Tibial nerve (tissue), 4 donors: ENCODE data around the gene SMAD1. TPM values are rescaled to one million over a fixed set of nuclear protein-coding genes. Genes with fewer than 3 reads are reported as not detected.
"Not testable (repeated sequence)": the region's sequence is repeated elsewhere in the genome, so short reads cannot be mapped to it uniquely, and the experiment has no call there.

Experiments
- DNase-seq, 2 donors: peaks; one replicate each; pipeline ENCODE4 v3.0.0-alpha.2; 2019; ENCODE audit warnings: low spot score in 2 of 2
- H3K27ac ChIP-seq, 4 donors: fragments of 200-600 bp; sonication (generic) in 3 of 4; one replicate each; pipeline ENCODE4 v1.5.1; 2017 to 2019; ENCODE audit warnings: mild to moderate bottlenecking in 1 of 4
- H3K27me3 ChIP-seq, 2 donors: fragments of 200-600 bp; sonication (generic) in 1 of 2; one replicate each; pipeline versions ENCODE4 v1.5.1 to v1.6.0; 2017 to 2019
- H3K36me3 ChIP-seq, 3 donors: fragments of 200-600 bp; sonication (generic); one replicate each; pipeline ENCODE4 v1.5.1; 2018 to 2019
- H3K4me1 ChIP-seq, 4 donors: fragments of 200-600 bp; sonication (generic) in 3 of 4; one replicate each; pipeline ENCODE4 v1.5.1; 2017 to 2019
- H3K4me3 ChIP-seq, 4 donors: fragments of 200-600 bp; sonication (generic) in 3 of 4; one replicate each; pipeline ENCODE4 v1.5.1; 2017 to 2019; ENCODE audit warnings: mild to moderate bottlenecking in 1 of 4, moderate library complexity in 1 of 4
- H3K9me3 ChIP-seq, 4 donors: fragments of 200-600 bp; sonication (generic) in 3 of 4; one replicate each; pipeline ENCODE4 v1.5.1; 2017 to 2019
- CTCF ChIP-seq, 5 experiments: fragments of 200-600 bp in 3 of 5; fragments of 450-650 bp in 2 of 5; sonication (generic) in 3 of 5; IDR thresholded peaks; one replicate each; pipeline ENCODE4 v1.5.1; 2016 to 2019; ENCODE audit warnings: antibody characterized with exemption in 5 of 5, mild to moderate bottlenecking in 3 of 5, moderate library complexity in 2 of 5
- EP300 ChIP-seq, 2 donors: sonication (generic); formaldehyde crosslinking; IDR thresholded peaks; one replicate each; pipeline ENCODE4 v1.6.1; 2017; ENCODE audit warnings: antibody characterized with exemption in 2 of 2, mild to moderate bottlenecking in 1 of 2
- POLR2A ChIP-seq, 2 donors: fragments of 450-650 bp; IDR thresholded peaks; one replicate each; pipeline ENCODE4 v1.6.1; 2017; ENCODE audit warnings: antibody characterized with exemption in 2 of 2, mild to moderate bottlenecking in 2 of 2, moderate library complexity in 2 of 2
- WGBS, 2 donors: methylation state at CpG; one replicate each; pipeline ENCODE4 v1.1.5; 2018; 5-methylcytosine and 5-hydroxymethylcytosine counted together
- total RNA-seq, 4 donors: library from RNA; depleted of rRNA; stranded (reverse); fragments of >200 nt; gene quantifications; one replicate each; pipeline ENCODE4 v1.1.0, GENCODE V29; 2016

SMAD1 gene
- total RNA-seq, 4 donors from 2014 or later: 23.8 to 48.6 (median 34.9) TPM

GRCh38 chr4:145530662-145531061 lies 49.0 kb downstream of the SMAD1 start:
- H3K27ac ChIP-seq: no peak overlapping the region
- H3K4me3 ChIP-seq: no peak overlapping the region
- no peak for DNase-seq
- no peaks in the 10 kb centered on the region for H3K36me3 ChIP-seq
- H3K4me1 ChIP-seq: peaks cover 0 to 30% (median 2%) of the 10 kb centered on the region in 4 donors
- H3K27me3 ChIP-seq: no peaks in the 10 kb centered on the region
- TF ChIP-seq POLR2A (IDR thresholded peaks at IDR 0.05): no peak
- no peak for TF ChIP-seq CTCF (IDR thresholded peaks at IDR 0.05)
- no peak for TF ChIP-seq EP300 (IDR thresholded peaks at IDR 0.05)
- H3K9me3 ChIP-seq: no peaks in the 10 kb centered on the region
- 87 to 93% methylated on average over 1 of the region's 1 CpG for WGBS, 2 donors

- no peak for TF ChIP-seq CTCF (IDR thresholded peaks at IDR 0.05)
- no peak for TF ChIP-seq POLR2A (IDR thresholded peaks at IDR 0.05)
- TF ChIP-seq EP300 (IDR thresholded peaks at IDR 0.05): no peak
- Histone ChIP-seq H3K27me3 (no peaks in the 10 kb centered on the region), H3K4me1 (peaks cover 0 to 24% (median 0%) of the 10 kb centered on the region in 4 donors), H3K27ac (no peak overlapping the region), H3K4me3 (no peak overlapping the region), H3K36me3 (no peaks in the 10 kb centered on the region), H3K9me3 (no peaks in the 10 kb centered on the region)
- no peak for DNase-seq
- 56 to 63% methylated on average over 2 of the region's 2 CpGs for WGBS, 2 donors
These were observed 49.6 kb downstream of the SMAD1 start for GRCh38 chr4:145531223-145531622.

- Histone ChIP-seq H3K27ac (peak overlapping the region in 1 of 4 donors; percentile 14), H3K4me3 (no peak overlapping the region), H3K9me3 (no peaks in the 10 kb centered on the region), H3K4me1 (peaks cover 0 to 18% (median 0%) of the 10 kb centered on the region in 4 donors), H3K27me3 (no peaks in the 10 kb centered on the region), H3K36me3 (no peaks in the 10 kb centered on the region)
- TF ChIP-seq EP300 (IDR thresholded peaks at IDR 0.05): no peak
- no peak for TF ChIP-seq POLR2A (IDR thresholded peaks at IDR 0.05)
- TF ChIP-seq CTCF (IDR thresholded peaks at IDR 0.05): no peak
- DNase-seq: no peak
- WGBS, 2 donors: 76 to 80% methylated on average over 5 of the region's 5 CpGs
These were observed 50.2 kb downstream of the SMAD1 start for GRCh38 chr4:145531859-145532258.

GRCh38 chr4:145533001-145533400 lies 51.3 kb downstream of the SMAD1 start:
- TF ChIP-seq EP300 (IDR thresholded peaks at IDR 0.05) (no peak), POLR2A (IDR thresholded peaks at IDR 0.05) (no peak), CTCF (IDR thresholded peaks at IDR 0.05) (no peak)
- peaks cover 0 to 22% (median 0%) of the 10 kb centered on the region in 4 donors for H3K4me1 ChIP-seq
- H3K4me3 ChIP-seq: no peak overlapping the region
- H3K9me3 ChIP-seq: no peaks in the 10 kb centered on the region
- no peaks in the 10 kb centered on the region for H3K36me3 ChIP-seq
- no peak overlapping the region for H3K27ac ChIP-seq
- 75 to 78% methylated on average over 4 of the region's 4 CpGs for WGBS, 2 donors
- H3K27me3 ChIP-seq: no peaks in the 10 kb centered on the region
- DNase-seq: no peak

- not testable (repeated sequence) for H3K9me3 ChIP-seq, H3K36me3 ChIP-seq, H3K4me3 ChIP-seq, DNase-seq, H3K27ac ChIP-seq, H3K27me3 ChIP-seq
- WGBS, 2 donors: 95 to 97% methylated on average over 3 of the region's 3 CpGs
- H3K4me1 ChIP-seq: peaks cover 0 to 26% (median under 1%) of the 10 kb centered on the region in 4 donors
These were observed 51.8 kb downstream of the SMAD1 start for GRCh38 chr4:145533415-145533814.

GRCh38 chr4:145533961-145534360 lies 52.3 kb downstream of the SMAD1 start:
- TF ChIP-seq CTCF (IDR thresholded peaks at IDR 0.05): no peak
- no peak for TF ChIP-seq POLR2A (IDR thresholded peaks at IDR 0.05)
- no peak for TF ChIP-seq EP300 (IDR thresholded peaks at IDR 0.05)
- no peaks in the 10 kb centered on the region for H3K9me3 ChIP-seq
- H3K4me1 ChIP-seq: peaks cover 0 to 31% (median 2%) of the 10 kb centered on the region in 4 donors
- H3K27ac ChIP-seq: no peak overlapping the region
- no peaks in the 10 kb centered on the region for H3K36me3 ChIP-seq
- no peak for DNase-seq
- no peaks in the 10 kb centered on the region for H3K27me3 ChIP-seq
- 88 to 90% methylated on average over 1 of the region's 1 CpG for WGBS, 2 donors
- H3K4me3 ChIP-seq: no peak overlapping the region
